DMS153 treated with DMSO at 0.1 percent for 48 hours (cell line): ENCODE data around the gene C2CD4C.
"Not testable (repeated sequence)": the region's sequence is repeated elsewhere in the genome, so short reads cannot be mapped to it uniquely, and the experiment has no call there.

Experiments
- DNase-seq: peaks from one replicate; lab custom pipeline; 2025; ENCODE audit not compliant: unreplicated experiment; lab: John Stamatoyannopoulos, UW

The C2CD4C gene

DNA sequence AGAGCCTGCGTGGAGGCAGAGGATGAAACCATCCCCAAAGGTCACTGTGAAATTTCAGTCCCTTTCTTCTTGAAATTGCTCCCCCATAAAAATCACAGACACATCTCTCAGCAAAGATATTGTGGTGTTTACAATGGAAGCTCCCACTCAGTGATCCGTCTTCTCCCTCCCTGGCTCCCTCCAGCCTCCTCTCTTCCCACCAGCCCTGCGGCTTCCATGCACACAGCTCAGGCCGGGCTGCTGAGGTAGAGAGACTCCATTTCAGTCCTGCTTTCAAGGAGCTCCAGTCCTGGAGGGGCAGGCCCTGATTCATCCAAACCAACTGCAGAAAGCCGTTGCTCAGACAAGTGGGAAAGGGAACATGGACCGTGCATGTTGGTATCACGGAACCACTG, 40.3 kb downstream of the C2CD4C start:
- DNase-seq: no peak

DNA sequence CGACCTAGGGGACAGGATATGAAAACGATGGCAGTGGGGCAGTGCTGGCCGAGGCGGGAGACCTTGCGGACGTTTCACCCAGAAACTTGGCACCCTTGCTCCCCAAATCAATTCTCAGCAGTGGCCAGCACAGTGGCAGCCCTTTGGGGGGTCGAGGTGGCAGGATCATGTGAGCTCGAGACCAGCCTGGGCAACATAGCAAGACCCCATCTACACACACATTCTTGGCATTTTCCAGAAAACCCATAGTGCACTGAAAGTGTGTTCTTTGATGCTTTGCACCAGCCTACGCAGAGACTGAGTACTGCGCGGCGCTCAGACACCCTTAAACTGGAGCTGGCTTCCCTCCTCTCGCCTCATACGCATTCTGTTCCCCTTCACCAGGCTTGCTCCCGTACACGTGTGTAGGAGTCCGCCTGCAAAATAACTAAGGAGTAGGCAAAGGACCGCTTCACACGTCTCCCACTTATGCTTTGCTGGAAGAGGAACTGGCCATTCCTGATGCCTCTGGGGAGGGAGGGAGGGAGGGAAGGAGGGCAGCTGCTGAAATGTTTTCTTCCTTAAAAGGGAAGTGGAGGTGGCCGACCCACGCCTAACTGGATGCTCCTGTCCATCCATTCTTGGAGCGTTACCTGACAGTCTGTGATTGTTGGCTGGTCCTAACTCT, 40.9 kb downstream of the C2CD4C start:
- DNase-seq: no peak

DNA sequence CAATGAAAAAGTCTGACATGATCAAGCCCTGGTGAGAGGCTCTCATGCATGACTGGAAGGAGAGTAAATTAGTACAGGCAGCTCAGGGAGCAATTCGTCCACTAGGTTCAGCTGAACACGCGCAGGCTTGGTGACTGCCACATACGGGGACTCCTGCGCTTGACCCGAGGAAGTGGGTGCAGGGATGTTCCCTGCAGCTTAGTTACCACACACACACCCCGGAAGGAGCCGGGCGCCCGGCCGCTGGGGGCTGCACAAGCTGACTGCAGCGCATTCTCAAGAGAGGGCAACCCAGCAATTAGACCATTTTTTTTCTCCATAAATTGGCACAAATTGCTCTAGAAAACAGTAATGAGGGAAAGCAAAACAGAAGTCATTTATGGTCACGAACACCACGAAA, 41.4 kb downstream of the C2CD4C start:
- no peak for DNase-seq

DNA sequence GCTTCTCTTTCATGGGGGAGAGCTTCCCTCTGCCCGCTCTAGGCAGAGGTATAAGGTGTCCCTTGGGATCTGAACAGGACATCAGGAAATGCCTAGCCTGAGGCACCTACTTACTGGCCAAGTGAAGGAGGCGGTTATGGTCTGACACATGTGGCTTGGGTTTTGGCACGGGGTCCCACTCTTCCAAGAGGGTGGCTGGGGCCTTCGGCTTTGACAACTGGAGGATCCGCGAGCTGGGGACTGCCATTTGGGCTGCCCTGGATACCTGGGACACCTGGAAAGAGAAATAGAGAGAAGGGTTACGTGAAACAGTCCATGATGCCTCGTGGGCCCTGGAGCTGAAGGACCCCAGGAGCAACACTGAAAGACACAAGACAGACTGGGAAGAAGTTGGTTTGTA, 42.0 kb downstream of the C2CD4C start:
- no peak for DNase-seq

DNA sequence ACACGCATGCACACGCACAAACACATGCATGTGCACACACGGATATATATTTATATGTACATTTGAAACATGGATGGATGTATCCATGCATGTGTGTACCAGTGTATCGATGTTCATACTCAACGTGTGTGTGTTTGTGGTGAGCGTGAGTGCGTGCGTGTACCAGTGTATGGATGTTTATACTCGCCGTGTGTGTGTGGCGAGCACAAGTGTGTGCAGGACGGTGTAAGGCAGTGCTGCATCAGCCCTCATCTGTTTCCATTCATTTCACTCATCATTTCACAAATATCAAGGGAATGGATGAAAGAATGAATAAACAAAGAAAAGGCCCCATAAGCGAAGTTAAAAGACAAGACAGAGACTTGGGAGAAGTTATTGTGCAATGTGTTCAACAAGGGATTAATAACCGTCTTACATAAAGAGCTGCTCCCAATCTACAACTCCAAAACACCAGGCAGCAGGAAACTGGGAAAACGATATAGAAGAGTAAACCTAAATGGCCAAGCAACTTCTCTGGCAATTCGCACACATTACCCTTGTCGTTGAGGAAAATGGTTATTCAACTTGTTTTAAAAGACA, 42.7 kb downstream of the C2CD4C start:
- no peak for DNase-seq

DNA sequence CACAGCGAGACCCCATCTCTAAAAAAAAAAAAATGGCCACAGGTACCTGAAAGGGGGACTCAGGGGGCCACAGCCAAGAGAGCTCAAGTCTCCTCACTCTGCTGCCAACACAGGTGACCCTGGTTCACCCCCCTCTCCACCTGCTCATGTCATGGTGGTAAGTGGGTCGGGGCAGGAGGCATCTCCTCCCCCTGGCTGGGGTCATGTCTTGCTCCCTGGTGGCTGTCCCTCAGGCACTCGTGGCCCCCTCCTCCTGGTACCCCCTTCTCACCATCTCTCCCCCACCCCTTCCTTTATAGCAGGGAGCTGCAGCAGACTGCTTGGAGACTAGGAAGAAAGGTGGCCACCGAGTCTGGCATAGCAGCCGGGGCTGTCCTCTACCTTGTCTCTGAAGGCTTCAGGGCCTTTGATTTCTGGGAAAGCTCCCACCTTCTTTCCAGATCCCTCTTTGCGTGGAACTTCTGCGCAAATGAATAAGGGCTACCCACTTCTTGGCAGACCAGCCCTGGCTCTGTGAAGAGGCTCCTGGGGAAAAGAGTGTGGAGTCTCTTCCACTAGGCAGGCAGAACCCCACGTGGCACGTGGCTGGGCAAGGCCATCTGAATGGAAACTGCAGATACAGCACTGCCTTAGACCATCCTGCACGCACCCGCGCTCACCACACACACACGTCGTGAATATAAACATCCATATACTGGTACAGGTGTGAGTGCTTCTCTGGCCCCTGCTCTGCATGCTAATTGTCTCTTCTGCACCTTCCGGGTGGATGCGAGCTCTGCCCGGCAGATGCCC, 44.3 kb downstream of the C2CD4C start:
- DNase-seq: no peak

DNA sequence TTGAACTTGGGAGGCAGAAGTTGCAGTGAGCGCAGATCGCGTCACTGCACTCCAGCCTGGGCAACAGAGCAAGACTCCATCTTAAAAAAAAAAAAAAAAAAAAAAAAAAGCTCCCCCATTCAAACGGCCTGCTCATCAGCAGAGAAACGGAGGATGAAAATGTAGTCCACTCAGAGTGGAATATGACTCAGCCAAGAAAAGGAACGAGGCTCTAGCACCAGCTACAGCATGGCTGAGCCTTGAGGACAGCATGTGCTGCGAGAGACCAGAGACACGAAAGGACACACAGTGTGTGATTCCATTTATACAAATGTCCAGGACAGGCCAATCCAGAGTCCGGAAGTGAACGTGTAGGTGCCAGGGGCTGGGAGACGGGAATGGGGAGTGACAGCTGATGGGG, 46.3 kb downstream of the C2CD4C start:
- no peak for DNase-seq

DNA sequence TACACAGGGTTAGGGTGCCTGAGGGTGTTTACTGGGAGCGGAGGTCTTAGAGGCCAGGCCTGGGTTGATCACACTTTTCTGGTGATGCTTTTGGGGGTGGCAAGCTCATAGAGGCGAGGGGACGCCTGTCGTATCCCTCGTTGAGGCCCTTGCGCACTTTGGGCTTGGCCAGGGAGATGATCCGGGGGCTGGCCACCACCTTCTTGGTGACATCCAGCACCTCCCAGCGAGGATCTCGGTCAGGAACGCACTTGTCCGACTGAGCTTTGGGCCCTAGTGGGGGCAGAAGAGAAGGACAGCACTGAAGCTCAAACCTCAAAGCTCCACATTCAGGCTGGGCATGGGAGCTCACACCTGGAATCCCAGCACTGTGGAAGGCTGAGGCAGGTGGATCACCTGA, 46.8 kb downstream of the C2CD4C start:
- no peak for DNase-seq

DNA sequence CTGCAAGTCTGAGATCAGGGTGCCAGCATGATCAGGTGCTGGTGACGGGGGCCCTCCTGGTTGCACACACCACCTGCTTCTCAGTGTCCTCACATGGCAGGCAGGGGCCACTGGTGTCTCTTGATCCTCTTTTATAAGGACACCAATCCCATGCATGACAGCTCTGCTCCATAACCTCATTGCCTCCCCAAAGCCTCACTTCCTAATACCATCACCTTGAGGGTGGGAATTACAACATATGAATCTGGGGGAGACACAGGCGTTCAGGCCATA, 49.4 kb downstream of the C2CD4C start:
- DNase-seq: no peak

DNA sequence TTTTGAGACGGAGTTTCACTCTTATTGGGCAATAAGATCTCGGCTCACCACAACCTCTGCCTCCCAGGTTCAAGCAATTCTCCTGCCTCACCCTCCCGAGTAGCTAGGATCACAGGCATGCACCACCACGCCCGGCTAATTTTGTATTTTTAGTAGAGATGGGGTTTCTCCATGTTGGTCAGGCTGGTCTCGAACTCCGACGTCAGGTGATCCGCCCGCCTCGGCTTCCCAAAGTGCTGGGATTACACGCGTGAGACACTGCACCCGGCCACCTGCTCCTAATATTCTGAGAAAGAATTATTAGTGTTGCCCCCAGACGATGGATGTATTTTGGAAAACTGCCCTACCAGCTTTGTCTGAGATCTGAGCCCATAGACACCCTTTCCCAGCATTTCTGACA, 53.4 kb downstream of the C2CD4C start:
- not testable (repeated sequence) for DNase-seq
